Inflammatory macrophage (primary cell): ENCODE data around the gene NPVF.

ENCODE experiments used
- DNase-seq, 2 donors: peaks; one replicate each; pipeline ENCODE4 v3.0.0-alpha.2; 2020 to 2022

Gene NPVF

DNA sequence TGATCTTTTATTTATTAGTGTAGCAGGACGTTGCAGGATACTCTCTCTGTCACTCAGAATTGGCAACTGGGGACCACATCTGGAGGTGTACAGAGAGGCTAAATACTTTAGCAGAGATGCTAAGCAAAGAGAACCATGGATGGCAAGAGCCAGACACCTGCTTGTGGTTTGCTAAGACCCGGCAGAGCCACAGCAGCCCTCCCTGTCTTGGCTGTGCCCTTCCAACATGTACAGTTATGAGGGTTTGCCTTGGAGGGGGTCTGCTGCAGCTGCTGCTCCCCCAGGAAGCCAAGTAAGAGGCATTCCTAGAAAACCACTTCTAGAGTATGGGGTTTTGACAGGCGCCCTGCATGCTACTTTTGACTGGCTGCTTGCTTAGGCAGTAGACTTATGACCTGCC lies 5.1 kb downstream of the NPVF start:
- DNase-seq, result no peak

DNA sequence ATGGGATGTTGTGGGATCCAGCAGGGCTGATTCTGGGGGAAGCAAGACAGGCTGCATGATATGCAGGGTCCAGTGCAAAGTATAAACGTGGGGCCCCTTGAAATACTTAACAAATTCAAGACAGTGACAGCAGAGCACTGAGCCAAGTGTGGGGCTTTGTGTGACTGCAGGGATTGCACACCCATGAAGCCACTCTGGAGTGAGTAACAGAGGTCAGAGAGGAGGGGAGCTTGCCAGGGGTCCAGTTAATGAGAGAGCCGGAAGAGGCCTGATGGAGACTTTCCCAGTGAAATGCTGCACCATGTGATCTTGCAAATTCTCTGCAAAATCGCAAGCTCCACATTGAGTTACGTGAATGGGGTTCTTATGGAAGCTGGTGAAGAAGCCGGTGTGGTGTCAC lies 5.6 kb downstream of the NPVF start:
- DNase-seq, result no peak

- no peak for DNase-seq
Measured at GRCh38 chr7:25221009-25221408, 7.3 kb downstream of the NPVF start.

GRCh38 chr7:25218191-25218590 lies 10.1 kb downstream of the NPVF start:
- no peak for DNase-seq

DNA sequence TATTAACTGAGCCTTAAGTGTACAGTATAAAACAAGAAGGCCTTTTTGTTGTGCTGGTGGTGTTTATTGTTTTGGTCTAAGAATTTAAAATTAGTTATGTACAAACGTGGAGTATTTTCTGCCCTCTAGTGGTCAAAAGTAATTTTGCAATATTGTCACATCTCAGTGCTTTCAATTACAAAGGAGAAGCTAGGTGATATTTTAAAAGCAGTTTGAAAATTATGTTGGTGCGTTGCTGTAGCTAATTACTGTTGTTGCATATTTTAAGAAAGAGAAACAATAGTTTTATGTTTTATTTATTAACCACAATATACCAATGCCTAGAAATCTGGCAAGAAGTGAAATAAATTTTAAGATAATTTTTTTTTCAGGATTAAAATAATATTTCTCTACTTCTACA lies 11.4 kb downstream of the NPVF start:
- peak; percentile 49 to 66 for DNase-seq

GRCh38 chr7:25215694-25216335 lies 12.5 kb downstream of the NPVF start:
- no peak for DNase-seq

DNA sequence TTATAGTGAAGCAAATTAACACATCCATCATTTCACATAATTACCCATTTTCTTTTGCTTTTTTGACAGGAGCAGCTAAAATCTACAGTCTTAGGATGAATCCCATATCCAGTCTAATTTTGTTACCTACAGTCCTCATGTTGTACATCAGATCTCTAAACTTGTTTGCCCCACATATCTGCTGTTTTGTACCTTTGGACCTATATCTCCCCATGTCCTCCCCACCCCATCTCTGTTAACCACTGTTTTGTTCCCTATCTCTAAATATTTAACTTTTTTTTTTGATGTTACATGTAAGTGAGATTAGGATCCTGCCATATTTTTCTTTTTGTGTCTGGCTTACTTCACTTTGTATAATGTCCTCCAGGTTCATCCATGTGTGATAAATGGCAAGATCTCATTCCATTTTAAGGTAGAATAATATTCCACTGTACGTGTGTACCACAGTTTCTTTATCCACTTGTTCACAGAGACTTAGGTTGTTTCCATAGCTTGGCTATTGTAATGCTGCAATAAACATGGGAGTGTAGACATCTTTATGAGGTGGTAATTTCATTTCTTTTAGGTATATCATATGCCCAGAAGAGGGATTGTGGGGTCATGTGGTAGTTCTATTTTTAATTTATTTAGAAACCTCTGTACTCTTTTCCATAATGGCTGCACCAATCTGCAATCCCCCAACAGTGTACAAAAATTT lies 19.6 kb downstream of the NPVF start:
- no peak for DNase-seq

DNA sequence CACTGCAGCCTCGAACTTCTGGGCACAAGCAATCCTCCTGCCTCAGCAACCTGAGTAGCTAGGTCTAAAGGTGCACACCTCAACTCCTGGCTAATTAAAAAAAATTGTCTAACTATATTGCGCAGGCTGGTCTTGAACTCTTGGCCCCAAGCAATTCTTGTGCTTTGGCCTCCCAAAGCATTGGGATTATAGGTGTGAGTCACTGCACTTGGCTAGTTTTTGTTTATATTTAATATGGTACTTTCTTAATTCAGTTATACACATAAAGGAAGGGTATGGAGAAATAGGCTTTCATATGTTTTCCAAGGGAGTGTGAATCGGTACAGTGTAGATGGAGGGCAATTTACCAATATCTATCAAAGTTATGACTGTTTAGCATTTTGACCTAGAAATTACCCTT lies 20.4 kb downstream of the NPVF start:
- DNase-seq, result no peak

GRCh38 chr7:25206765-25207164 lies 21.5 kb downstream of the NPVF start:
- no peak for DNase-seq

DNA sequence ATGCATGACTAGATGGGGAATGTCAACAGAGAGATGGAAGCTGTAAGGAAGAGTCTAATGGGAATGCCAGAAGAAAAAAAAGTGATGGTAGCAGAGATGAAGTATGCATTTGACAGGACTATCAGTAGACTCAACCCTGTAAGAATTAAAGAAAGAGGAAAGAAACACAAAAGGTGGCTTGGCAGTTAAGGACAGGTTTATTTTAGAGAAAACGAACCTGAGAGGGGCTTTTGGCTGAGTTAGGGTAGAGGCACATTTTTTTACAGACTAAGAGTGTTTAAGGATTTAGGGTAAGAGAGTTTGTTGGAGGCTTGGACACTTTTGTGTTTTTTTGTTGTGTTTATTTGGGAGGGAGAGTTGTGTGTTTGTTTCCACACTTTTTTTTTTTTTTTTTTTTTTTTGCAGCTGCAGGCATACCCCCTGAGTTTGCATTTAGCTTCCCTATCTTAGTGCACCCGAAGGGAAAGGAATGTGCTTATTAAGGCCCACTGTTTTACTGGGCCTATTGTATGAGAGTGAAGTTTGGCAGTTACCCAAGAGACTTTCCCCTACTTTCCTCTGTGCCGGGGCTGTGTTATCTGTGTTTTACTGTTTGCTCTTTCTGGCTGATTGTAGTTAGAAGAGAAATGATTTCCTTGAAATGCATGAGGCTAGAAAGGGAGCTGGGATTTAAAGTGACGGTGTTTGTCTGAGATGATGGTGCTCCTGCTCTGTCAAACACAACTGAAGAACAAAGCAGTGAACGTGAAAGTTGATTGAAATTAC lies 32.0 kb downstream of the NPVF start:
- no peak for DNase-seq

- DNase-seq, result no peak
Measured at GRCh38 chr7:25194036-25194435, 34.2 kb downstream of the NPVF start.

- no peak for DNase-seq
Measured at GRCh38 chr7:25192043-25192442, 36.2 kb downstream of the NPVF start.

DNA sequence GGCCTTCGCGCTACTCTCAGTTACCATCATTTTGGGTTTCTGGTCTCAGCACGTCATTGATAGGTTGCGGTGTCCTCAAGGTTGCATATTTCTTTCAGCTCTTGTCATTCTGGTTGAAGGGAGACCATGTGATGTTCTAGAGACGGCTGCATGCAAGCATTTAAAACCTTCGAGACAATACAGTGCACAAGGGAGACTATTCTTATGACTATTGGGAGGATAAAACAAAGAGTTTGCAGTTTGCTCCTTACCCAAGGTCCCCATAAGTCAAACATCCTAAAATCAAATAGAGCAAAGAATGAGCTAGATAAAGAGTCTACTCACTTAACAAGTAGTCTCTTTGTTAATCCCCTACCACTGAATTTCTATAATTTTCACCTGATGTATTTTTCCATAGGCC lies 39.1 kb downstream of the NPVF start:
- DNase-seq, result no peak

GRCh38 chr7:25187932-25188331 lies 40.4 kb downstream of the NPVF start:
- peak in 1 of 2 donors; percentile 2 for DNase-seq

DNA sequence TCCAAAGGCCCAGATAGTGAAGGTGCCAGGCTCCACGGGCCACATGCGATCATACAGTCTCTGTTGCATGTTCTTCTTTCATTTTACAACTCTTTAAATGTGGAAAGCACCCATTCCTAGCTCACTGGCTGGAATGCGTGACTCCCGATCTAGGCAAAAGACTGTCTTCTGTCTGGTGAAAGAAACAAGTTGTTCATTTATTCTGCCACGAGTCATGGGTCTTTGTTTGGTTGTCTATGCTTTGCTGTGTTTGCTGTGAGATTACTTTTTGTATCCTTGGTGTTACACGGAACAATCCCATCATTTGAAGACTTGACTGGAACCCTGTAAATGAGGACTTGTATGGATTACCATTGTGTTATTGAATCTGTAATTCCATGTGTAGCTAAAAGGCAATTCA lies 41.9 kb downstream of the NPVF start:
- no peak for DNase-seq

DNA sequence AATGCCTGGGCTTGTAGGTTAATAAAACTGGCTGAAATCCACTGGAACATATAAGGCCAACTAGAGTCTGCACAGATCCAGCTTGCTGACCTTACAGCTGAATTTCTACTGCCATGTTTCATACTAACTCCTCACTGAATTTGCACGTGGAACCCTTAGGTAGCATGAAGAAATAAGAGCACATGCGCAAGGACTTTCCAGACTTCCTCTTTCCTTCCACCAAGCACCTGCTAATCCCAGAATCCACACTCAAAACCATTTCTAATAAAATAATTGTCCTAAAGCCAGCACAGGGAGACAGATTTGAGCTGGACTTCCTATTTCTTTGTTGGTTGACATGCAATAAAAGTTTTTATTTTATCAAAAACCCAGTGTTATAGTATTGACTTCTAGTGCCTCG lies 46.8 kb downstream of the NPVF start:
- no peak for DNase-seq

DNA sequence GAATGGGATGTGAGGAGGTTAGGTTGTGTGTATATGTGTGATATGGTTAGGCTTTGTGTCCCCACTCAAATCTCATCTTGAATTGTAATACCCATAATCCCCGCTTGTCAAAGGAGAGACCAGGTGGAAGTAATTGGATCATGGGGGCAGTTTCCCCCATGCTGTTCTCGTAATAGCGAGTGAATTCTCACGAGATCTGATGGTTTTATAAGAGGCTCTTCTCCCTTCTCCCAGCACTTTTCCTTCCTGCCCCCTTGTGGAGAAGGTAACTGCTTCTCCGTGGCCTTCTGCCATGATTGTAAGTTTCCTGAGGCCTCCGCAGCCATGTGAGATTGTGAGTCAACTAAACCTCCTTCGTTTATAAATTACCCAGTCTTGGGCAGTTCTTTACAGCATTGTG lies 47.3 kb downstream of the NPVF start:
- DNase-seq, result no peak

DNA sequence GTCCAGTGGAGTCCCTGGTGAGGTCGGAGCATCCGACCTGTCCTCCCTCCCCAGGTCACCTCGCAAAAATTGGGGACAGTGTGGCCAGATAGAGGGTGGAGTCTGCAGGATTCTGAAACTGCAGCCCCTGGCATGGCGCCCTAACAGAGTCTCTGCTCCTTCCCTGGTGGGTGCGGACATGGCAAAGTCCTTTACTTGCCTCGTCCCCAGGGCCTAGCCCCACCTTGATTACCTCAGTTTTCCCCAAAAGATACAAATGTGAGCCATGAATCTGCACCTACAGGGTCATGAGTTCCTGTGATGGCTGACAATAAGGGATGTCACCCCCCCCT lies 47.7 kb downstream of the NPVF start:
- no peak for DNase-seq

GRCh38 chr7:25179771-25180591 lies 48.3 kb downstream of the NPVF start:
- DNase-seq, result peak; percentile 93 to 95

- no peak for DNase-seq
Measured at GRCh38 chr7:25179325-25179724, 49.0 kb downstream of the NPVF start.
